T-helper 1 cell (primary cell): ENCODE measurements around the gene PCTP.

Experiments used
- DNase-seq, 5 donors: peaks; one replicate each; pipeline ENCODE4 v3.0.0-alpha.2; 2012 to 2020

Gene PCTP

DNA sequence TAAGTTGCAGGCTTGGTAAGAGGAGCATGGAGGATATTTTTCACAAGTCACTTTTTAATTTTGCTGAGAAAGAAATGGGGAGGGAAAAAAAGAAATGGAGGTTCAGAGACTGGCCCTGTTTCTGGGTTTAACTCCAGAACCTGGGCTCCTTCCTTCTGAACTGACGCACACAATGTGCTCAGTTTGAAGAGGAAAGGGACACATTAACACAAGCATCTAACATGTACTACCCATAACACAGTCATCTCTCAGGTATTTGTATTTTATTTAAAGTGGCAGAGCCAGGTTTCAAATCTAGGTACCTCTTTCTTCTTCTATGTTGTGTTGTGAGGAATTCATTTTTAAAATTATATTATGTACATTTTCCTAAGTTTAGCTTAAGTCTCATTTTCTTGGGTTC, 22.9 kb upstream of the PCTP start:
- no peak for DNase-seq

DNA sequence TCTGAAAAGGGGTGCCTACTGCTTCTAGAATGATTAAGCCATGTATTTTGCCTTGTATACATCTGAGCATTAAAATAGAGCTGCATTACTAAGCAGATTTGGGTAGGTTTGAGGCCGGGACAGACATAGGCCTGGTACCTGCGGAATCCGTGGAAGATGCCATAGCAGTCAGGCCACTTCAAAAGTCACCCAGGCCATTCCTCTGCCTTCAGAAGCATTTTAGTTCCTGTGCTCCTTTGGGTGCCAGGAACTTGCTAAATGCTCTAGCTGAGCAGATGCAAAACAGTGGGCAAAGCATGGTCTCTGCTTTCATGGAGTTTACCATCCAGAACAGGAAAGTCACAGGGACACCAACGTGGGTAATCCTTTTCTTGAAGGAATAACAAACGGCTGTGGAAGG, 22.5 kb upstream of the PCTP start:
- DNase-seq: no peak

DNA sequence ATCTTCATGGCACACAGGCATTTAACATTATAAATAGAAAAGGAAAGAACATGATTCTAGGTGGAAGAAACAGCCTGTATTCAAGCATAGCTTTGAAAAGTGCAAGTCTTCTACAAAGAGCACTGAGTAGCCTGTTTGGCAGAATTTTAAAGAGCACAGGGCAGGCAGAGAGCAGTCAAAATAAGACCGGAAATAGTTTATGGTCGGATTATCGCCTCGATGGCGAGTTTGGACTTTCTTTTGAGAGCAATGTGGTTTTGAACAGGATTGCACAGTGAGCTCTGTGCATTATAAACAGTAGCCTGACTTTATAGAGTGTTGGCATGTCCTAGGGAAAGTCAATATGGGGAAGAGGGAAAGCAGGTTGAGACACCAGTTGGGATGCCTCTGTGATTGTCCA, 22.0 kb upstream of the PCTP start:
- no peak for DNase-seq

DNA sequence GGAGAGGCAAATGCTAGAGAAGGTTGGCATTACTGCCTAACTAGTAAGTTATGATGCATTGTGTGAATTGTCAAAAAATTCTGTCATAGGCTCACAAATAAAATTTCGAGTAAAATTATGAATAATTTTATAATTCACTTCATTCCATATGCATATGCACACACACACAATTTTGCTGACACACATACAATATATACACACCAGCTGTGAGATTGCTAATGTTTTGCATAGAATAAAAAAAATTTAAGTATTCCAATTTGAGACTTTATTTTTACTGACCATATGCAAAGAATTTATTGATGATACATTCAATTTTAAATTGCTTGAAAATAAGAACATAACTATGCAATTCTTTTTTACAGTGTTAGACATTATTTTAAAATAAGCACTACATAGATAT, 21.4 kb upstream of the PCTP start:
- no peak for DNase-seq

DNA sequence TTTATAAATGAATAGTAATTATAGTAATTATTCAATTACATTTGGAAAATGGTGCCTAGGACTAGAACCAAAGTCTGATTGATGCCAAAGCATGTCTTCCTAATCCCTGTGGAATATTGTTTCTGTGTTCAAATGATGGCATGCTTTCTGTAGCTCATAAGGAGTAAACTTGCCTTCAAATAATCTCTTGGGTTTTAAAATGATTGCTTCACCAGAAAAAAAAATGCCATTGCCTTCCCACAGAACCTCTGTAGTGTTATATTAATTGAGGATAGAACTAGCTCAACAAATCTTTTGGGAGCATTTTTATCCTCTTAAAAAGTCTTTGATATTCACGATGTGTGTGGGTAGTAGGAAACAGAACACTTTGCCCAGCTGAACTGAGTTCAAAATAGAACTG, 20.5 kb upstream of the PCTP start:
- no peak for DNase-seq

DNA sequence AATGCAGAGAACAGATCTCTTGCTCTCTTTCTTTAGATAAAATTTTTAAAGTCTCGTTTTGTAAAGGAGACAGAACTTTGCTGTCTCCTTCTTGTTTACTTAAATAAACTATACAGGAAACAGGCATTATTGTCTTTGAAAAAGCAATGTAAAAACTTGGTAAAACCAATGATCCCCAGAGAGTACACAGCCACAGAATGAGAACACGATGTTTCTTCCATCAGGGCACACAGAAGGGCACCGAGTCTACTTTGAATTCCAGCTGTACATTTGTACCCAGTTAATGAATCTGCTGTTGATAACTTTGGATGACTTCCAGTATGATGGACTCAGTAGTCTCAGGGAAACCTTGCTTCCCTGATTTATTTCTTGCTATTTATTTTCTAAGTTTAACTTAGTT, 20.0 kb upstream of the PCTP start:
- DNase-seq: no peak

DNA sequence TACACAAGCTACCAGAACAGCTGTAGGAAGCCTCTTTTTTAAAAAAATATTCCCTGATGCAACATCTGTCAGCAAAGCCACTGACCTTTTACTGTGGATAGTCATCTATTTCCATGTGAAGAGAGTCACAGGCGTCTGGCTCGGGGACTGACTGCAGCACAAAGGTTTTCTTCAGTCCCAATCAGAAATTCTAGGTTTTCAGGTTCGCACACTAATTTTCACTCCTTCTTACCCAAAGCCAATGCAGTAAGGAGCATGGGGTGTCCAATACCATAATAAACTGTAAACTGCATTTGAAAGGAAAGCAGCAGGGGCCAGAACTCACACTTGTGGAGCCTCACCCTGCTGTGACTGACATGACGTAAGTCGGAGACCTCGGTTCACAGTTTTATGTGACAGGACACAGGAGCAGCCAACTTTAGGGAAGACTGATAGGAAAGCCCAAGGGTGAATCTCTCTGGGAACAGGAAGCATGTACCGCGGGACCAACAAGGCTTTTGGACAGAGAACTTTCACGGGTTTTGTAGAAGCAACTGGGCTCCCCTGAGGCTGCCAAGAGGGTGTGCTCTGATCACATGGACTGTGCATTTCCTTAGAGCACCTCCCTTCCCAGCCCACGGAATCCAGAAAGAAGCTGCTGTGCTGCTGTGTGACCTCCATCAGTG, 19.1 kb upstream of the PCTP start:
- no peak for DNase-seq

DNA sequence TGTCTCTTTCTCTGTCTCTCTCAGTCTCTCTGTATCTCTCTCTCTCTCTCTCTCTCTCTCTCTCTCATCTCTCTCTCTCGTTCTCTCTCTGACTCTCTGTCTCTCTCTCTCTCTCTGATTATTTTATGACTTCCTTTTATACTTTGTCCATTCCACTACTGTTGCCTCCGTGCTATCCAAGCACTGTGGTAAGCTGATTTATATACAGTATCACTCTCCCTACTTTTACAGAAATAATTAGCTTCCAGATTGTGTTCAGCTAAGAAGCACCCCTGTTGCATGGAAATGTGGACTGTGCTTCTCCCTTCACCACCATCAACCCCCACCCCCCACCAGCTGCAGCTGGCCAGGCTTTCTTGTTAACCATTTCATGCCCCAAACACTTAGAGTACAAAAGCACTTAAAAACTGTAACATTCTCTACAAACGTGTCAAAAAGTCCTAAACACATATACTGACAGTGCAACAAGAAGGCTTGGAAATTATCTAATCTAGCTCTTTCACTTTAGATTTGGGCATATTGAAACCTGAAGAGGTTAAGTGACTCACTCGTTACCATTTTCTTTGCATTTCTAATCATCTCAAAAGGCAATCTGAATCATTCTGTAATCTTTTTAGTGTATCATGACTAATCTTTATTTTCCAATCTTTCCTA, 16.6 kb upstream of the PCTP start:
- peak in 1 of 5 donors; percentile 39 for DNase-seq

DNA sequence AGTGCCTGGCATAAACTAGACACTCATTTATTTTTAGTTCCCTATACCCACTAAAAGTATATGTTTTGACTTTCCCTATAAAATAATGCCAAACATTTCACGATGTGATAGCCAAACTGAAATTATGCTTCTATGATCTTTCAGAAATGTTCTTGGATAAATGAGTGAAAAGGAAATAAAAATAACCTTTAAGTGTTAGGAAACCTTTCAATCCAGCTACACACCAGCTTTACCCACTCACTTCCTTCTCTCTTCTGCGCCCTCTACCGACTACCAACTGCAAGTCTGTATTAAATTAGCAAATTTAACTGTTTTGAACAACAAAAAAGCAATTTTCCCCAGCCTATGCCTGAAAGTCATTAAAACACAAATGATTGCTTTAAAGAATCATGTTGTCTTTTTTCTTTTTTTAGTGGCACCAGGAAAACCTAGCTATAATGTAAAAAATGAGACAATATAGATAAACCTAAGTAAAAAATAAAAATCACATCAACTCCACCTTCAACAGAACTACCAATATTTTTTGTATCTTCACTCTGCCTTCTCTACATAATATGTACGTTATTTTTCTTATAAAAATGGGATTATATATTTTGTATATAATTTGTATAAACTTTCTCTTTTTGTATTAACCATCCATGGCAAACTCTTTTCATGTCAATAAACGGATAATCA, 15.0 kb upstream of the PCTP start:
- peak in 2 of 5 donors; percentile 16 to 54 for DNase-seq

DNA sequence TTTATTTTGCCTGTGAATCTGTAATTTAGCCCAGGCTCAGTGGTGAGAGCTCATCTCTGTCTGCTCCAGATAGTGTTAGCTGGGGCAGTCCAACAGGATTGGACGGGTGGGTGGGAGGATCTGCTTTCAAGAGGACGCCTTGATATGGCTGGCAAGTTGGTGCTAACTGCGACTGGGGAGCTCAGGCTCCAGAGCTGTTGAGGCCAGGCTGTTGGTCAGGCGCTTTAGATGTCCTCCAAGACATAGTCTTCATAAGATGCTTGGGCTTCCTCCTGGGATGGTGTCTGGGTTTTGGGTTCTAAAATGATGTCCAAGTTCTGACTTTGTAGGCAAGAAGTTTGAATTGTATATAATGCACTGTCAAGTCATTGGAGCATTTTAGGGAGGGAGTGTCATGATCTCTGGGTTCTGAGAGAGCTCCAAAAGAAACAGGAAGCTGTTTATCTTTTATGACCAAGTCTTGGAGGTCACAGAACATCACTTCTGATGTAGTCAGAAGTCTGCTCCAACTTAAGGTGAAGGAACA, 12.8 kb upstream of the PCTP start:
- DNase-seq: no peak

DNA sequence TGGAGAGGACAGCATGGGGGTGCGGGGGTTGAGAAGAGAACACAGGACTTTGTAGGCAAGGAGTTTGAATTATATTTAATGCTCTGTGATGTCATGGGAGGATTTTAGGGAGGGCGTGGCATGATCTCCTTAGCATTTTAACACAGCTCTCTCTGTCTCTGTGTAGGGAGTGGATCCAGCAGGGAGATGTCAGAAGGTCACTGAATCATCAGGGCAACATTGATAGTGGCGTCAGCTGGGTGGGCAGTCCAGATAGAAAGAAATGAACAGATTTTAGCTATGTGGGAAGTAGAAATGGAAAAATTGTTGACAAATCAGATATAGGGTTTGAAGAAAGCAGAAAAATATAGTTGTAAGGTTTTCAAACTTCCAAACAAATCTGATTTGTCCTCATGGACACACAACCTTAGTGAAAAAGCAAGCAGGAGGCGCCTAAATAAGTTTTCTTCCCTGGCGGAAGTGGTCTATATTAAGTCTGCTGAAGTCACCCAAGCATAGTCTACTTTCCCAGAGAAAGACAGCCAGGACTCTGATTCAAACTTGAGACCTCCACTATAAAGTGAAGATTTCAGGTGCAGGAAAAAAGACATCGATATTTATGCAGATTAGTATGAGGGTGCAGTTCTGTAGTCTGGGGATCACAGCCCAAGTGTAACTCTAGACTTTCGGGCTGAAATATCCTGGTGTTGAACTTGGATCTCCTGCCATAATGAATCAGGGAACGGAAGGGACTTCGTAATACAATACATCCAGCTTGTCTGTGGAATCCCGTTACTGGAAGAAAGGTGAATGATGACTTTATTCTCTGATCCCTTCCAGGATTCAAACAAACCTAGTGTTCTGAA, 10.1 kb upstream of the PCTP start:
- no peak for DNase-seq

DNA sequence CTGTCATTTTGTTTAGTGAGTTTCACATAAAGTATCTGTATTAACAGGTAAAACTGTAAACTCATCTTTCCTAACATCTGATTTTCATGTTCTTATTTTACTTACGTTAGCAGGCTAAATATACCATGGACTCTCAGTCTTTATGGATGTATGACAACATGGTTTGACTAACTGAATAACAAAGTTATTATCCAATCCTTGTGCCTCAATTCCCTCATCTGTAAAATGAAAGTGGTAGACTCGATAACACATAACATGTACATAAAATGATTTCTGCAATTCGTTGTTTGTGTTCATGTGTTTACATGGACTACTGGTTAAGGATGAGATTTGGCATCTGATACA, 9.5 kb upstream of the PCTP start:
- no peak for DNase-seq

DNA sequence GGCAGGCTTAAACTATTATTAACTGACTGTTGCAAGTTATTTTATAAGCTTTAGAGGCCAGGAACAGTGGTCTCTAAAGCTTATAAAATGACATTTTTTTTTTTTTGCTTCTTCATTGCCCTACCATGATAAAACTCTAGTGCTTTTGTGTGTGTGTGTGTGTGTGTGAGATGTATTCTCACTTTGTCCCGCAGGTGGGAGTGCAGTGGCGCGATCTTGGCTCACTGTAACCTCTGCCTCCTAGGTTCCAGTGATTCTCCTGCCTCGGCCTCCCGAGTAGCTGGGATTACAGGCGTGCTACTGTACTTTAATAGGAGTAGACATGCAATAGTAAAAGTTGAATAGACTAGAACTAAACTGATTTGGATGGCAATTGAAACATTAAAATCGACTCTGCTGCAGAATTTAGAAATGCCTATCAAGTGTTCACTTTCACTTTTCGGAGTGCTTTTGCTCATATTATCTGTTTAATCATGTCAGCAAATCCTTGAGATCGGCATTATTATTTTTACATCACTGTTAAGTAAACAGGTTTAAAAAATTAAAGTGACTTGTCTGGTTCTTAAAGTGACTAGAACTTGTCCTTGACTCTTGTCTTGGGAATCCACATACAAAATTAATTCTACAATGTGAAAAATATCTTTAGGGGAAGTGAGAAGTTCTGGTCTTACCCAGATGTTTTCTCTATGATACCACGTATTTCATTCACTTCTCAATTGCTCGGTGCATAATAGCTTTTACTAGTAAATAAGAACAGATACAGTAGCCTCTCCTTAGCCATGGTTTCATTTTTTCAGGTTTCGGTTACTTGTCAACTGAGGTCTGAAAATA, 8.4 kb upstream of the PCTP start:
- no peak for DNase-seq

DNA sequence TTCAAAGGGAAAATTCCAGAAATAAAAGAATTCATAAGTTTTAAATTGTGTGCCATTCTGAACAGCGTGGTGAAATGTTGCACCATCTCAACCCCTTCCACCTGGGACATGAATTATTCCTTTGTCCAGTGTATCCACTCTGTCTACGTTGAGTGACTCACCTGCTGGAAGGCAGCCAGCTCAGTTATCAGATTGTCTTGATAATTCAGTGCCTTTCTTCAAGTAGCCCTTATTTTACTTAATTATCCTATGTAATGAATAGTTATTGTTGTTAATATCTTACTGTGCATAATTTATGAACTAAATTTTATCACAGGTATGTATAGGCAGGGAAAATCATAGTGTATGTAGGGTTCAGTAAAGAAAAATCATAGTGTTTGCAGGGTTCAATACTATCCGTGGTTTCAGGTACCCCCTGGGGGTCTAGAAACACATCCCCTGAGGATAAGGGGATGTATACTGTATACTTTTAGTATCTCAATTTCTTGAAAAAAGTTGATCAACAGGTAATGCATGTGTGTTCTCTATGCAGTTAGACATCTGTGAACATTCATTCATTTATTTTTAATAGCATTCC, 7.7 kb upstream of the PCTP start:
- no peak for DNase-seq

DNA sequence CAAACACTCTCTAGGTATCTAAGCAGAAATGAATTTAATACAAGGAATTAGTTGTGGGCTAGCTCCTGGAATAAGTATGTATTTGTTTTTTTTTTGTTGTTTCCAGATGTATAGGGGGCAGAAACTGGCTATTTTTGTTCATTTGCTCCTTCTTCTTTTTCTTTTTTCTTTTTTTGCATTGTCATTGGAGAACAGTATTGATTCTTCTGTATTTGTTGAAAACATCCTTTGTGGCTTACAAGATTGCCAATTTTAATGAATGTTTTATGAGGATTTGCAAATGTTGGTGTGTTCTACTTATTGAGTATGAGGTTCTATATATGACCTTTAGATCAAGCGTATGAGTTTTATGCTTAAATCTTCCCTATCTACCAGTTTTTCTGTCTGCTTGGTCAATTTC, 5.6 kb upstream of the PCTP start:
- DNase-seq: no peak

DNA sequence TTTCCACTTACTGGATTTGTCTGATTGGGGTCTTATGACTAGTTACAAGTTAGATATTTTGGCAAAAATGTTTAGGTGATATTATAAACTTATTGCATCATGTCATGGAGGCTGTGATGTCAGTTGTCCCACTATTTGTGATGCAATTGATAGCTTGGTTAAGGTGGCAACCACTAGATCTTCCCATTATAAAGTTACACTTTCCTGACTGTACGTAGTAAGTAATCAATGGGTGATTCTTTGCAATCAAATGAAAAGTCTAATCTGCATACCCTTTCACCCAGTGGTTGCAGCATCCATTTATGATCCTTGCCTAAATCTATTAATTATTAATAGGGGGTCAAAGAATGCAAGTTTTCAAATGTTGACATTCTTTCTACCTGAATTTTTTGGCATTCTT, 4.4 kb upstream of the PCTP start:
- DNase-seq: no peak

DNA sequence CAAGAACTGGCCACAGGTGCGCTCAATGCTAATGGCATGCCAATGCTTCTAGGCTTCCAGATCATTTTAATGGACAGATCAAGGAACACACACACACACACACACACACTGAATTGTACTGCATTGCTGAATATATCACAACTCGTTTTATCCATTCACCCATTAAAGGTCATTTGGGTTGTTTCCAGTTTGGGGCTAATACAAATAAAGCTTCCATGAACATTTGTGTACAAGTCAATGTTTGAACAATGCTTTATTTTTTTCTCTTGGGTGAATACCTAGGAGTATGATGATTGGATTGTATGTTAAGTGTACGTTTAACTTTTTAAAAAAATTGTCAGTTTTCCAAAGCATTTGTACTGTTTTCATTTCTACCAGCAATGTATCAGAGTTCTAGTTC, 3.6 kb upstream of the PCTP start:
- DNase-seq: no peak

DNA sequence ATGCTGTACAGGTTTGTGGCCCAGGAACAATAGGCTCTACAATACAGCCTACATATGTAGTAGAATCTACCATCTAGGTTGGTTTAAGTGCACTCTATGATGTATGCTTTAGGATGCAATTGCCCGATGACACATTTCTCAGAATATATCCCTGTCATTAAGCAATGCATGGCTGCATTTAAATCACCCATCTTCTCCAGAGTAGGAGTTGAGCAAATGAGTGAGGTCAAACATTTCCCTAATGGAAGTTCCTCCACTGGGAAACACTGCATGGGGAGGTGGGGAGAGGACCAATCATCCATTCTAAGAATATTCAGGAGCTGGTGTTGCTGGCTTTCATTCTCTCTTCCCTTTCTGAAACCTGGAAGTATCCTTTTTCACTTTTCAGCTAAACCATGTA, 2.0 kb upstream of the PCTP start:
- DNase-seq: no peak

DNA sequence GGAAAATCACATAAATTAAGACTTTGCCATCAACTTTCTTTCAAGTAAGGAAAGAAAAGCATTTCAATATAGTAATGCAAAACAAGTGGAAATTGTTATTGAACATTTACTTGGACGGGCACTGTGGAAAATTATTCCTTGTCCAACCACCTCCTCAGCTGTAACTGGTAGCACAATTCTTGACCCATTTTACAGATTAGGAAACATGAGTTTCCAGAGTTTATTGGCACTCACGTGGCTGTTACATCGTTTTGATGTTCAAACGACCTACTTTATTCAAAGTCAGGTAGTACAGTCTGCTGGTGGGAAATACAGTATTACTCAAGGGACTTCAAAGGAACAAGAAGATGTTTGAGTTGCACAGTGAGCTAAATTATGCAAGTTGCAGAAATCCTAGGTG, 866 bp upstream of the PCTP start:
- no peak for DNase-seq

DNA sequence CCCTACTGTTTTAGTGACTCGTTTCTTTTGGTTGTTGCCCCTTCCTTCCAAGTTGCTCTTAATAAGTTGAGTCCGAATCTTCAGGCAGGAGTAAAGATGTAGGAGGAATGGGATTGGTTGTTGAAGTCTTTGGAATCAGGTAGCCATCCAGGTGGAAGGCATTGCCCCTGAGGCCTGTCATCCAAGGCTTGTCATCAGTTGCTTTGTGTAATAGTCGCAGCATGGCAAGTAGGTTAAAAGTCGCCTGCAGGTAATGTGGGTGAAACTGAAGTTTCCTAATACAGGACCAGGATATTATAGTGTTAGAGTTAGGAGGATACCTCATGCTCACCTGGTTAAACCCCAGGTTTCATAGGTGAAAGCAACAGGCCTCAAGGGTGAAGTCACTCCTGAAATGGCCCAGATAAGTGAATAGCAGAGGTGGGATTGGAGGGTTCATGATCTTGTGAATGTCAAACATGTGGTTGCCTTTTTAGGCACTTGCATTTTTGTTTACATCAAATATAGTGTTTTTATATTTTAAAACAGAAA, 934 bp downstream of the PCTP start:
- DNase-seq: no peak

DNA sequence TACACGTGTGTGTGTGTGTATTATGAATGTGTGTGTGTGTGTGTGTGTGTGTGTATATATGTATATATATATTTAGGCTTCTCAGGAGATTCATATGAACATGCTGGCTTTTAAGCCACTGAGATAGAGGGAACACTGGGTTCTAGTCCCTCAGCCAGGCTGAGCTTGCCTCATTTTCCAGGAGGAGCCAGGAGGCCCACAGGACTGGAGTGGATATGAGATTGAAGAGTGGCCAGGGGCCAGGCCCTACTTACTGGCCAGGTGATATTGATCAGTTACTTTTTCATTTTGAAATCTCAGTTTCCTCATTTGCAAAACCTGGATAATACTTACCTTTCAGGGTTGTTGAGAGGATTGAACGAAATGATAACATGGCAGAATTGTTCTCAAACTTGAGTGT, 5.8 kb downstream of the PCTP start:
- no peak for DNase-seq

DNA sequence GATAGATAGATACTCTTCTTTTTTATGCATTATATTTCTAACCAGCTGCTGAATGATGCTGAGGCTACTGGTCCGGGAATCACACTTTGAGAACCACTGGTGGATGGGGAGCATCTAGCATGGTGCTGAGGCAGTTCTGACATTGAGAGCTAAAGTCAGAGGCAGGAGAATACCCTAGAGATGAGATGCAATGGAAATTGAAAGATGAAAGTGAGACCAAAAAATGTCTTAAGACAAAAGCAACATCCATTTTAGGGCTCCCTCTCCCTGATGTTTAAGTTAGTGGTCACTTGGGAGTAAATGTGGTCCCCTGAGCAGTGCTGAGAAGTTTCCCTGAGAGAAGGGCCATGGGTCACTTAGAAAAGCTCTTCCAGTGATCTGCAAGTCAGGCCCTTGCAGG, 6.8 kb downstream of the PCTP start:
- no peak for DNase-seq
